HepG2 (cell line): ENCODE data around the gene REEP6. TPM values are rescaled to one million over a fixed set of nuclear protein-coding genes. Genes with fewer than 3 reads are reported as not detected.
A peak's percentile ranks its signal among the peaks of the same experiment; 100 is the strongest.

Experiments used
- ATAC-seq: fragments of 200-7000 bp; cut with Tn5 transposase; 3 replicates; pipeline ENCODE4 v1.9.1; 2020; ENCODE audit warnings: mild to moderate bottlenecking, moderate library complexity
- BruUV-seq: library from RNA; stranded (reverse); fragments of 400-500 nt; replicated peaks from 2 replicates; lab custom pipeline; 2021; lab: Mats Ljungman, UMichigan
- CTCF ChIA-PET: fragments of 300-600 bp; formaldehyde crosslinking; extraction: SDS; loops from one replicate; lab custom pipeline; 2021; ENCODE audit warnings: low total read pairs, inconsistent platforms, low intra/inter-chr PET ratio; lab: Yijun Ruan, JAX
- POLR2A ChIA-PET: fragments of 350-600 bp; sonication (Branson Sonifier 250); formaldehyde crosslinking; loops from one replicate; lab custom pipeline; 2020; ENCODE audit warnings: antibody characterized with exemption, inconsistent platforms; lab: Yijun Ruan, JAX
- DNase-seq: peaks from one replicate; pipeline ENCODE4 v3.0.0-alpha.2; 2015; ENCODE audit warnings: low spot score
- FAIRE-seq: peaks from 3 replicates; lab custom pipeline; 2011; peaks lifted over from hg19 to GRCh38; lab: Jason Lieb, UNC
- H2AFZ ChIP-seq: one replicate; pipeline ENCODE4 v1.6.1; 2011; ENCODE audit warnings: low read length, inconsistent platforms
- H3K27ac ChIP-seq: fragments of 300-600 bp; 3 replicates; pipeline ENCODE4 v1.8.0; 2011; ENCODE audit warnings: mixed run types, mild to moderate bottlenecking, mixed read lengths, low read length, inconsistent platforms; ENCODE audit not compliant: insufficient read depth; ENCODE audit errors: extremely low read length
- H3K27me3 ChIP-seq, 2 experiments: fragments of 200-600 bp in 1 of 2; 2 replicates in 1 of 2; 3 replicates in 1 of 2; pipeline versions ENCODE4 v1.6.0 to v1.8.0; 2011; ENCODE audit warnings: low read length in 2 of 2, mild to moderate bottlenecking in 2 of 2, moderate library complexity in 2 of 2, inconsistent platforms in 1 of 2; ENCODE audit not compliant: insufficient read depth in 2 of 2, control insufficient read depth in 1 of 2
- H3K36me3 ChIP-seq, 2 experiments: fragments of 200-600 bp in 1 of 2; replicated peaks in 1 of 2; 2 replicates in 1 of 2; 3 replicates in 1 of 2; pipeline versions ENCODE4 v1.5.1 to v1.8.0; 2011; ENCODE audit warnings: low read length in 2 of 2, inconsistent platforms in 1 of 2; ENCODE audit not compliant: insufficient read depth in 2 of 2, control insufficient read depth in 1 of 2
- H3K4me1 ChIP-seq: 2 replicates; pipeline ENCODE4 v1.5.1; 2012; ENCODE audit warnings: low read length, inconsistent platforms; ENCODE audit not compliant: insufficient read depth
- H3K4me2 ChIP-seq: 2 replicates; pipeline ENCODE4 v1.6.0; 2011; ENCODE audit warnings: low read depth, low read length, inconsistent platforms
- H3K4me3 ChIP-seq, 3 experiments: fragments of 200-600 bp in 1 of 3; sonication (generic), shearing (Covaris generic) in 1 of 3; replicated peaks in 1 of 3; 2 replicates each; pipeline ENCODE4 v1.5.1; 2011 to 2016; ENCODE audit warnings: low read length in 3 of 3, inconsistent platforms in 2 of 3, low read depth in 2 of 3, mild to moderate bottlenecking in 2 of 3, control low read depth in 1 of 3, mixed read lengths in 1 of 3; ENCODE audit not compliant: insufficient read depth in 1 of 3
- H3K79me2 ChIP-seq: one replicate; pipeline ENCODE4 v1.6.1; 2011; ENCODE audit warnings: low read length, inconsistent platforms; ENCODE audit not compliant: insufficient read depth
- H3K9ac ChIP-seq: 2 replicates; pipeline ENCODE4 v1.6.0; 2011; ENCODE audit warnings: mild to moderate bottlenecking, low read depth, low read length, inconsistent platforms; ENCODE audit not compliant: insufficient read depth
- H3K9me3 ChIP-seq: 2 replicates; pipeline ENCODE4 v1.5.1; 2012; ENCODE audit warnings: mild to moderate bottlenecking, low read length
- H4K20me1 ChIP-seq: 2 replicates; pipeline ENCODE4 v1.6.0; 2011; ENCODE audit warnings: inconsistent platforms, mild to moderate bottlenecking, low read length, moderate library complexity; ENCODE audit not compliant: insufficient read depth
- AGO1 ChIP-seq: fragments of 200-400 bp; formaldehyde crosslinking; IDR thresholded peaks from 2 replicates; pipeline ENCODE4 v1.6.1; 2017; ENCODE audit warnings: mild to moderate bottlenecking, low read depth, low read length, moderate library complexity; ENCODE audit not compliant: poor library complexity, severe bottlenecking
- ATF3 ChIP-seq: sonication (generic); formaldehyde crosslinking; IDR thresholded peaks from 2 replicates; pipeline ENCODE4 v1.4.0; 2020; ENCODE audit warnings: missing genetic modification reagents
- CSRNP1 ChIP-seq: sonication (generic); formaldehyde crosslinking; IDR thresholded peaks from 2 replicates; pipeline ENCODE4 v1.8.1; 2023; ENCODE audit warnings: mild to moderate bottlenecking, missing genetic modification reagents
- CTCF ChIP-seq: sonication (generic); formaldehyde crosslinking; IDR thresholded peaks from 2 replicates; pipeline ENCODE4 v1.5.0; 2020; ENCODE audit warnings: mild to moderate bottlenecking, missing genetic modification reagents, moderate library complexity
- MNT ChIP-seq: fragments of 450-650 bp; IDR thresholded peaks from 2 replicates; pipeline ENCODE4 v1.6.1; 2016
- NFIB ChIP-seq: sonication (generic); formaldehyde crosslinking; IDR thresholded peaks from 2 replicates; pipeline ENCODE4 v1.9.0; 2021; ENCODE audit warnings: missing genetic modification reagents, mild to moderate bottlenecking, borderline replicate concordance
- NFKB2 ChIP-seq: sonication (generic); formaldehyde crosslinking; IDR thresholded peaks from 2 replicates; pipeline ENCODE4 v1.4.0; 2020; ENCODE audit warnings: missing genetic modification reagents, borderline replicate concordance
- RFXANK ChIP-seq: IDR thresholded peaks from 2 replicates; pipeline ENCODE4 v1.6.1; 2016
- SRSF1 ChIP-seq: fragments of 200-400 bp; formaldehyde crosslinking; optimal IDR thresholded peaks from 2 replicates; pipeline ENCODE3; 2017; ENCODE audit warnings: mild to moderate bottlenecking, low read depth, low read length, moderate library complexity
- STAG1 ChIP-seq: sonication (generic); formaldehyde crosslinking; IDR thresholded peaks from 2 replicates; pipeline ENCODE4 v1.4.0; 2020; ENCODE audit warnings: missing genetic modification reagents
- TBX3 ChIP-seq: fragments of 450-650 bp; IDR thresholded peaks from 2 replicates; pipeline ENCODE4 v1.6.1; 2017; ENCODE audit warnings: antibody characterized with exemption, mild to moderate bottlenecking, inconsistent platforms, borderline replicate concordance
- ZC3H13 ChIP-seq: sonication (generic); formaldehyde crosslinking; IDR thresholded peaks from 2 replicates; pipeline ENCODE4 v1.8.1; 2023; ENCODE audit warnings: mild to moderate bottlenecking, missing genetic modification reagents, moderate library complexity
- ZNF180 ChIP-seq: sonication (generic); formaldehyde crosslinking; IDR thresholded peaks from 2 replicates; pipeline ENCODE4 v1.4.0; 2020; ENCODE audit warnings: low read depth, missing genetic modification reagents, borderline replicate concordance
- ZNF20 ChIP-seq: sonication (generic); formaldehyde crosslinking; IDR thresholded peaks from 2 replicates; pipeline ENCODE4 v1.4.0; 2020; ENCODE audit warnings: mild to moderate bottlenecking, moderate library complexity, missing genetic modification reagents
- ZNF251 ChIP-seq: sonication (generic); formaldehyde crosslinking; IDR thresholded peaks from 2 replicates; pipeline ENCODE4 v1.9.0; 2021; ENCODE audit warnings: mild to moderate bottlenecking, missing genetic modification reagents
- ZNF367 ChIP-seq: sonication (generic); formaldehyde crosslinking; IDR thresholded peaks from 2 replicates; pipeline ENCODE4 v1.4.0; 2020; ENCODE audit warnings: missing genetic modification reagents, borderline replicate concordance
- ZNF484 ChIP-seq: sonication (generic); formaldehyde crosslinking; IDR thresholded peaks from 2 replicates; pipeline ENCODE4 v1.5.1; 2020; ENCODE audit warnings: mild to moderate bottlenecking, low read depth, missing genetic modification reagents, borderline replicate concordance
- ZNF496 ChIP-seq: sonication (generic); formaldehyde crosslinking; IDR thresholded peaks from 2 replicates; pipeline ENCODE4 v1.8.1; 2023; ENCODE audit warnings: mild to moderate bottlenecking, moderate library complexity, missing genetic modification reagents; ENCODE audit not compliant: insufficient replicate concordance
- ZNF792 ChIP-seq: IDR thresholded peaks from 2 replicates; pipeline ENCODE4 v1.6.1; 2016
- ZSCAN9 ChIP-seq: IDR thresholded peaks from 2 replicates; pipeline ENCODE4 v1.6.1; 2016; ENCODE audit warnings: borderline replicate concordance
- WGBS: methylation state at CpG from one replicate; pipeline ENCODE4 v1.1.6; 2017; ENCODE audit warnings: low lambda C conversion rate; 5-methylcytosine and 5-hydroxymethylcytosine counted together
- in situ Hi-C: cut with HindIII; loops from 2 replicates; pipeline ENCODE4 v1.10.0; 2017; ENCODE audit warnings: low pct_unique_long_range_greater_than_20kb; ENCODE audit not compliant: extremely low pct_ligation_motif_present
- intact Hi-C: fragments of 100-400 bp; cut with micrococcal nuclease; formaldehyde crosslinking; loops from one replicate; pipeline ENCODE4 v1.10.0; 2022; ENCODE audit not compliant: unreplicated experiment
- polyA plus RNA-seq, 8 experiments: library from polyadenylated mRNA; depleted of rRNA in 3 of 8; stranded (reverse) in 7 of 8; unstranded in 1 of 8; fragments of >200 nt; fragmentation: Illumina TruSeq in 4 of 8; extraction: Trizol in 4 of 8; gene quantifications; 2 replicates each; pipeline versions ENCODE4 v1.2.1 to v1.2.3, GENCODE V29; 2011 to 2016; ENCODE audit warnings: low read depth in 4 of 8, missing spikeins in 1 of 8, mixed read lengths in 1 of 8; ENCODE audit not compliant: insufficient read depth in 1 of 8
- total RNA-seq, 5 experiments: library from RNA; depleted of rRNA; stranded (reverse); fragments of >200 nt; fragmentation: Illumina TruSeq; extraction: Trizol; gene quantifications; 2 replicates each; pipeline ENCODE4 v1.2.3, GENCODE V29; 2016; ENCODE audit warnings: low read depth in 1 of 5

REEP6 gene
- total and polyA plus RNA-seq, 2 of the 13 experiments (the other 11 are each of a cell fraction or from before 2014, with no cell fraction given) = 10.0 to 28.8 TPM

GRCh38 chr19:1471515-1472160 lies 19.3 kb upstream of the REEP6 start:
- peak overlapping the region in 1 of 3 experiments; percentile 69; a peak in 1 of 6 replicates for H3K4me3 ChIP-seq
- WGBS = 40% methylated on average over 14 of the region's 24 CpGs
- DNase-seq = no peak
- CTCF ChIA-PET = no interaction called here
- H3K9me3 ChIP-seq = no peaks in the 10 kb centered on the region
- peak overlapping the region; percentile 42; the same call in 1 of the 2 replicates for H3K9ac ChIP-seq
- ATAC-seq = no peak; the same call in 2 of the 3 replicates
- H3K36me3 ChIP-seq = peaks cover 0 to 5% of the 10 kb centered on the region in 2 experiments; a peak in 2 of 5 replicates
- no peak overlapping the region for H2AFZ ChIP-seq
- BruUV-seq = no TSS peak
- H3K79me2 ChIP-seq = peaks cover 2% of the 10 kb centered on the region
- H3K4me2 ChIP-seq = peak overlapping the region; percentile 76
- H3K4me1 ChIP-seq = peaks cover 25% of the 10 kb centered on the region
- POLR2A ChIA-PET = interaction anchor here (0.9 to 3.6 kb wide), 4 partner anchors 16 to 32 kb away, joined by 3 to 19 read pairs (median 4); partner anchors contain the start of genes PCSK4 and REEP6
- no peaks in the 10 kb centered on the region for H3K27me3 ChIP-seq
- H3K27ac ChIP-seq = no peak overlapping the region
- in situ Hi-C loops = no loop called here
- peaks cover 12% of the 10 kb centered on the region for H4K20me1 ChIP-seq
- intact Hi-C loops = no loop called here
- no peak for FAIRE-seq
- TF ChIP-seq ZNF251 (CRISPR knock-in tag) (no peak), AGO1 (peak; percentile 4), MNT (no peak), CSRNP1 (CRISPR knock-in tag) (0 out of 2 replicates have a peak, but pooled peaks have one; percentile 13), ATF3 (CRISPR knock-in tag) (no peak), ZNF792 (no peak), TBX3 (no peak), CTCF (CRISPR knock-in tag) (peak; percentile 51), ZNF367 (CRISPR knock-in tag) (no peak), STAG1 (CRISPR knock-in tag) (peak; percentile 43), NFKB2 (CRISPR knock-in tag) (peak; percentile 59; the same call in 1 of the 2 replicates), ZNF180 (CRISPR knock-in tag) (no peak), RFXANK (CRISPR knock-in tag) (no peak), ZC3H13 (CRISPR knock-in tag) (no peak), ZNF496 (no peak), NFIB (CRISPR knock-in tag) (no peak), ZSCAN9 (CRISPR knock-in tag) (no peak), ZNF484 (CRISPR knock-in tag) (no peak), ZNF20 (CRISPR knock-in tag) (no peak), SRSF1 (no peak)
